ENCODE results near the gene GSK3B. TPM values are rescaled to one million over a fixed set of nuclear protein-coding genes. Genes with fewer than 3 reads are reported as not detected.

GSK3B gene
- total RNA-seq, 1 experiment from 2014 or later: 50.0 TPM

GRCh38 chr3:119965692-119966091 lies 128.6 kb downstream of the GSK3B start:
- intact Hi-C loops (cut with micrococcal nuclease): no loop called here
- Histone ChIP-seq H3K9me2 (ENCODE audit: insufficient read depth) (no peaks in the 10 kb centered on the region), H2AFZ (ENCODE audit: low read depth, low read length, poor library complexity, severe bottlenecking) (no peak overlapping the region), H3K27ac (ENCODE audit: low read depth, low read length) (no peak overlapping the region), H3K27me3 (ENCODE audit: insufficient read depth, low read length) (no peaks in the 10 kb centered on the region), H3K9ac (ENCODE audit: low read length) (no peak overlapping the region), H4K20me1 (ENCODE audit: insufficient read depth) (peaks cover 7% of the 10 kb centered on the region; the same call in 1 of the 2 replicates), H3K36me3 (ENCODE audit: control insufficient read depth in 1 of 2, insufficient read depth in 2 of 2, low read length in 2 of 2) (no peaks in the 10 kb centered on the region), H3K4me2 (ENCODE audit: low read length) (no peak overlapping the region), H3K4me3 (replicated peaks in 1 of 2; ENCODE audit: low read depth in 1 of 2, low read length in 2 of 2) (no peak overlapping the region), H3K9me3 (ENCODE audit: control insufficient read depth in 1 of 2, insufficient read depth in 1 of 2, low read depth in 1 of 2, low read length in 2 of 2) (no peaks in the 10 kb centered on the region), H3K79me2 (ENCODE audit: insufficient read depth, low read length) (peaks cover 70% of the 10 kb centered on the region), H3K4me1 (ENCODE audit: control insufficient read depth in 1 of 2, insufficient read depth in 2 of 2, low read length in 2 of 2) (no peaks in the 10 kb centered on the region)
- no TSS peak for BruUV-seq (replicated peaks)
- ChIA-PET POLR2A (interaction anchor here (1.3 kb wide), 1 partner anchor 130 kb away, joined by 3 read pairs; no protein-coding TSS in a partner anchor), CTCF (no interaction called here), RAD21 (ENCODE audit: low non-redundant PET in 1 of 2, low total read pairs in 2 of 2, uncharacterized antibody in 2 of 2, unreplicated experiment in 2 of 2) (no interaction called here)
- DNase-seq (ENCODE audit: low read depth, low spot score) (no peak), ATAC-seq (no peak)
- no peak for TF ChIP-seq MAX (IDR thresholded peaks at IDR 0.05)
- no peak for TF ChIP-seq ELF1 (IDR thresholded peaks at IDR 0.05; ENCODE audit: borderline replicate concordance, low read depth)
- no peak for TF ChIP-seq CEBPB (IDR thresholded peaks at IDR 0.05; ENCODE audit: low read depth)
- no peak for TF ChIP-seq SP1 (IDR thresholded peaks at IDR 0.05; ENCODE audit: low read depth)
- TF ChIP-seq REST (IDR thresholded peaks at IDR 0.05; ENCODE audit: low read depth): no peak
- no peak for TF ChIP-seq ZFX (IDR thresholded peaks at IDR 0.05)
- no peak for TF ChIP-seq RAD21 (IDR thresholded peaks at IDR 0.05; ENCODE audit: low read depth)
- TF ChIP-seq YY1 (IDR thresholded peaks at IDR 0.05; ENCODE audit: extremely low read depth, insufficient replicate concordance, low read depth, low read length): no peak
- TF ChIP-seq SRF (IDR thresholded peaks at IDR 0.05; ENCODE audit: low read depth): no peak
- TF ChIP-seq EGR1 (IDR thresholded peaks at IDR 0.05; ENCODE audit: low read depth): no peak
- no peak for TF ChIP-seq POLR2AphosphoS5 (IDR thresholded peaks at IDR 0.05; ENCODE audit: low read depth, low read length)
- no peak for TF ChIP-seq FOSL1 (IDR thresholded peaks at IDR 0.05; ENCODE audit: low read depth)

Data from HCT116 (cell line).